ENCODE measurements around the gene FAIM2. TPM values are rescaled to one million over a fixed set of nuclear protein-coding genes. Genes with fewer than 3 reads are reported as not detected.

FAIM2 gene
- total RNA-seq, 2 donors from 2014 or later = 2.8 TPM

DNA sequence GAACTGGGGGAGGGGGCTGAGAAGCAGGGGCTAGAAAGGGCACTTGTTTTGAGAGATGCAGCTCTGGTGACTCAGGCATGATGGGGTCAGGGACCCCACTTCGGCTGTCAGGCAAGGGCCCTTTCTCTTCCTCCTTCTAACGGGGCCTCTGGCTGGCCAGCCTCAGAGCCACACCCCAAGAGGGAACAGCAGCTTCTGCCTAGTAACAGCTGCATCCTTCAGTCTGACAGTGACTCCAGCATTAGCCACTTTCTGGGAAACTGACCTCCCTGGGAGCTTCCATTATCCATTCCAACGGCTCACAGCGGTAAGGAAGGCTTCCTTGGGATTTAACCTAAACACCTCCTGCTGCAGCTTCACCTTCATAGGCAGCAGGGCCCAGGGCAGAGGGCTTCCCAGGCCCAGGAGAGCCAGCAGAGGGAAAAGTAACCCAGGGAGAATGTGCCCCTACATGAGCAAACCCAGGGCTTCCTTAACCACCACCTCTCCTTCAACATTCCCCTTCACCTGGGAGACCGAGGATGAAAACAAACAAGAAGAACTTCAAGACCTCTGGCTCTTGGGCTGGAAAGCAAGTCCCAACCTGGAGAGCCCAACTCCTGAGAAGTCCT, 78.2 kb downstream of the FAIM2 start:
- ATAC-seq (ENCODE audit: insufficient number of reproducible peaks, low FRiP score, low read depth) = no peak
- TF ChIP-seq, protein P1, sequence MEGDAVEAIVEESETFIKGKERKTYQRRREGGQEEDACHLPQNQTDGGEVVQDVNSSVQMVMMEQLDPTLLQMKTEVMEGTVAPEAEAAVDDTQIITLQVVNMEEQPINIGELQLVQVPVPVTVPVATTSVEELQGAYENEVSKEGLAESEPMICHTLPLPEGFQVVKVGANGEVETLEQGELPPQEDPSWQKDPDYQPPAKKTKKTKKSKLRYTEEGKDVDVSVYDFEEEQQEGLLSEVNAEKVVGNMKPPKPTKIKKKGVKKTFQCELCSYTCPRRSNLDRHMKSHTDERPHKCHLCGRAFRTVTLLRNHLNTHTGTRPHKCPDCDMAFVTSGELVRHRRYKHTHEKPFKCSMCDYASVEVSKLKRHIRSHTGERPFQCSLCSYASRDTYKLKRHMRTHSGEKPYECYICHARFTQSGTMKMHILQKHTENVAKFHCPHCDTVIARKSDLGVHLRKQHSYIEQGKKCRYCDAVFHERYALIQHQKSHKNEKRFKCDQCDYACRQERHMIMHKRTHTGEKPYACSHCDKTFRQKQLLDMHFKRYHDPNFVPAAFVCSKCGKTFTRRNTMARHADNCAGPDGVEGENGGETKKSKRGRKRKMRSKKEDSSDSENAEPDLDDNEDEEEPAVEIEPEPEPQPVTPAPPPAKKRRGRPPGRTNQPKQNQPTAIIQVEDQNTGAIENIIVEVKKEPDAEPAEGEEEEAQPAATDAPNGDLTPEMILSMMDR (IDR thresholded peaks at IDR 0.05) = no peak
- Histone ChIP-seq H3K27me3 (replicated peaks; ENCODE audit: insufficient read depth) (no peaks in the 10 kb centered on the region), H3K4me3 (peak overlapping the region; percentile 94), H3K36me3 (peaks cover 12% of the 10 kb centered on the region), H3K27ac (peak overlapping the region in 1 of 2 donors; percentile 44), H3K9me3 (no peaks in the 10 kb centered on the region), H3K4me1 (ENCODE audit: control insufficient read depth in 1 of 2, low read depth in 2 of 2) (peaks cover 43 to 57% of the 10 kb centered on the region in 2 donors)
- no peak for DNase-seq (ENCODE audit: low spot score)

DNA sequence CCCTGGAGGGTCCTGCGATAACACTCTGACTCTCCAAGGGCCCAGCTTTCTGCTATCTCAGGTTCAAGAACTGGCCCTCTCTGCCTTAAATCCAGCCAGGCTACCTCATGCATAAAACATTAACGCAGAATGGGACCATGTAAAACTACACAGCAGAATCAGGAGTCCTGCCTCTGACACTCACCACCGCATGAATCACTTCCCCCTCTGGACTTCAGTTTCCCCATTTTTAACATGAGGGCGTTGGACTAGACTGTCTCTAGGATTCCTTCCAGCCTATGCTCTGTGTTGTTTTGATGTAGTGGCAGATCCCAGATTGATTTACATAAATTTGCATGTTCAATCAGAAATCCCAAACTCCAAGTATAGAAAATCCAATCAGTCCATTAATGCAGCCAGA, 78.8 kb downstream of the FAIM2 start:
- Histone ChIP-seq H3K27ac (peak overlapping the region in 1 of 2 donors; percentile 44), H3K9me3 (no peaks in the 10 kb centered on the region), H3K27me3 (replicated peaks; ENCODE audit: insufficient read depth) (no peaks in the 10 kb centered on the region), H3K36me3 (peaks cover 12% of the 10 kb centered on the region), H3K4me1 (ENCODE audit: control insufficient read depth in 1 of 2, low read depth in 2 of 2) (peaks cover 44 to 57% of the 10 kb centered on the region in 2 donors), H3K4me3 (peak overlapping the region; percentile 94)
- TF ChIP-seq, protein P1 (IDR thresholded peaks at IDR 0.05) = no peak
- ATAC-seq (ENCODE audit: insufficient number of reproducible peaks, low FRiP score, low read depth) (no peak), DNase-seq (ENCODE audit: low spot score) (no peak)

DNA sequence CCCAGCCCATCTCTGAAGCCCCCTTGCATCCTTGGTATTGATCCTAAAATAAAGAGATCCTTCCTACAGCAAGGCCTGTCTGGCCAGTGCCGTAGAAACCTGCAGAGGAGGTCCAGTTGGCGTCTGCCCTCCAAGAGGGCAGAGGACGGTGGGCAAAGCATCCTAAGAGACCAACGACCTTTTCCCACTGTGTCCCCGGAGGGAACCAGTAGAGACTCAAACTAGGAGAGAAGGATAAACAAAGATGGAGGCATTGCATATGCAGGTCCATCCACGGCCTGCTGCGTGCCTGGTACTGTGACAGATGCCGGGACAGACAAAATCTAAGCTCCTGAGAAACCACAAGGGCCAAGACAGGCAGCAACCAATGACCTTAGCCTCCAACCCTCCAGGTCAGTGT, 79.3 kb downstream of the FAIM2 start:
- peaks cover 12% of the 10 kb centered on the region for H3K36me3 ChIP-seq
- no peak for ATAC-seq (ENCODE audit: insufficient number of reproducible peaks, low FRiP score, low read depth)
- no peak for DNase-seq (ENCODE audit: low spot score)
- H3K4me3 ChIP-seq = no peak overlapping the region
- no peaks in the 10 kb centered on the region for H3K27me3 ChIP-seq (replicated peaks; ENCODE audit: insufficient read depth)
- TF ChIP-seq, protein P1 (IDR thresholded peaks at IDR 0.05) = no peak
- no peaks in the 10 kb centered on the region for H3K9me3 ChIP-seq
- H3K27ac ChIP-seq = no peak overlapping the region
- peaks cover 46 to 62% of the 10 kb centered on the region in 2 donors for H3K4me1 ChIP-seq (ENCODE audit: control insufficient read depth in 1 of 2, low read depth in 2 of 2)

DNA sequence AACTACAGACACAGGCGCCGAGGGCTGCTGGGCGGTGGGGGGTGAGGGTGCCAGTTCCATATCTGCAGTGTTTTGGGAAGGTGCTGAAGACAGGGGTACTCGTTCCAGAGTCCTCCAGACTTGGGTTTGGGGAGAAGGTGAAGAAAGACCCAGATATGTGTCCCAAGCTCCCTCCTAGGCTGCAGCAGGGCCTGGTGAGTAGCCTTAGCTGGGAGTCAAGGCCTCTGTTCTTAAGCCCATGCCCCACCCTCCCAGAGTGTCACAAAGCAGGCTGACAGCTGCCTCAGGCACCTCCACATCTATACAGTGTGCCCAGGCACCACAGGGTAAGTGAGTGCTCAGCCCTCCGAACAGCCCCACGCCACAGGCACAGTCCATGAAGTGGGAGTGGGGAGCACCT, 79.7 kb downstream of the FAIM2 start:
- no peak for ATAC-seq (ENCODE audit: insufficient number of reproducible peaks, low FRiP score, low read depth)
- TF ChIP-seq, protein P1 (IDR thresholded peaks at IDR 0.05) = no peak
- Histone ChIP-seq H3K9me3 (no peaks in the 10 kb centered on the region), H3K4me1 (ENCODE audit: control insufficient read depth in 1 of 2, low read depth in 2 of 2) (peaks cover 45 to 60% of the 10 kb centered on the region in 2 donors), H3K27me3 (replicated peaks; ENCODE audit: insufficient read depth) (no peaks in the 10 kb centered on the region), H3K4me3 (no peak overlapping the region), H3K36me3 (peaks cover 12% of the 10 kb centered on the region), H3K27ac (no peak overlapping the region)
- DNase-seq (ENCODE audit: low spot score) = no peak

DNA sequence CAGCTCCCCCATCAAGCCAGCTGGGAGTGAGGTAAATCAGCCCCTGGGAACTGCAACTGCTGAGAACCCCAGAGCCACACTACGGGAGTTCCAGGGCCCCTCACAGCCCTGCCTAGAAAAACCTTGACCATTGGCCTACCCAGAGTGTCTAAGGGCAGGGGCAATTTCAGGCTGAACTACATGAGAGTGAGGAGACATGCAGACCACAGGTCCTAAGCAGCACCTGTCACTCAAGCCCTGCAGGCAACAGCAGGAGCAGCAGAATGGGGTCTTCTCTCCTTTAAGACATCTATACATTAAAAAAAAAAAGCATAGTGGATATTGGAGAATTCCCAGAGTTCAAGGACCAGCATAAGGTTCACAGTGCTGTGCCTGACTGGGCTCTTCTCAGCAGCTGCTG, 80.3 kb downstream of the FAIM2 start:
- DNase-seq (ENCODE audit: low spot score) (no peak), ATAC-seq (ENCODE audit: insufficient number of reproducible peaks, low FRiP score, low read depth) (no peak)
- no peak overlapping the region for H3K27ac ChIP-seq
- H3K4me3 ChIP-seq = no peak overlapping the region
- H3K9me3 ChIP-seq = no peaks in the 10 kb centered on the region
- peaks cover 12% of the 10 kb centered on the region for H3K36me3 ChIP-seq
- peaks cover 43 to 58% of the 10 kb centered on the region in 2 donors for H3K4me1 ChIP-seq (ENCODE audit: control insufficient read depth in 1 of 2, low read depth in 2 of 2)
- H3K27me3 ChIP-seq (replicated peaks; ENCODE audit: insufficient read depth) = no peaks in the 10 kb centered on the region
- TF ChIP-seq, protein P1 (IDR thresholded peaks at IDR 0.05) = no peak

Measured in thoracic aorta (tissue), 2 donors.